Dermis blood vessel endothelial cell (primary cell): ENCODE measurements around the gene FAM83G. TPM values are rescaled to one million over a fixed set of nuclear protein-coding genes. Genes with fewer than 3 reads are reported as not detected.
A peak's percentile ranks its signal among the peaks of the same experiment; 100 is the strongest.

Experiments
- DNase-seq: peaks from one replicate; pipeline ENCODE4 v3.0.0; 2010
- total RNA-seq: library from RNA; depleted of rRNA; stranded (reverse); fragments of >200 nt; gene quantifications from 2 replicates; pipeline ENCODE4 v1.2.3, GENCODE V29; 2014

FAM83G gene
- total RNA-seq, 1 donor from 2014 or later = 12.9 TPM

- DNase-seq = no peak
These were observed 691 bp upstream of the FAM83G start for GRCh38 chr17:19005137-19005773.

GRCh38 chr17:19003543-19004420 is 782 bp downstream of the FAM83G start:
- DNase-seq = peak; percentile 41

- no peak for DNase-seq
These were observed 1.6 kb downstream of the FAM83G start for GRCh38 chr17:19002805-19003542.

- no peak for DNase-seq
These were observed 2.5 kb downstream of the FAM83G start for GRCh38 chr17:19001907-19002590.

- no peak for DNase-seq
These were observed 3.8 kb downstream of the FAM83G start for GRCh38 chr17:19000531-19001325.

GRCh38 chr17:18999911-19000310 is 4.7 kb downstream of the FAM83G start:
- no peak for DNase-seq

- DNase-seq = no peak
These were observed 5.2 kb downstream of the FAM83G start for GRCh38 chr17:18999394-18999793.

GRCh38 chr17:18997650-18998196 is 6.8 kb downstream of the FAM83G start:
- DNase-seq = no peak

GRCh38 chr17:18996458-18996857 is 8.1 kb downstream of the FAM83G start:
- DNase-seq = no peak

- no peak for DNase-seq
These were observed 9.3 kb downstream of the FAM83G start for GRCh38 chr17:18995220-18995619.

- no peak for DNase-seq
These were observed 9.9 kb downstream of the FAM83G start for GRCh38 chr17:18994631-18995030.

GRCh38 chr17:18993905-18994526 is 10.5 kb downstream of the FAM83G start:
- no peak for DNase-seq

- DNase-seq = no peak
These were observed 12.0 kb downstream of the FAM83G start for GRCh38 chr17:18992454-18993130.

GRCh38 chr17:18991531-18992315 is 12.8 kb downstream of the FAM83G start:
- DNase-seq = no peak

GRCh38 chr17:18990331-18990730 is 14.2 kb downstream of the FAM83G start:
- no peak for DNase-seq

GRCh38 chr17:18988546-18989173 is 15.9 kb downstream of the FAM83G start:
- DNase-seq = no peak

- no peak for DNase-seq
These were observed 16.6 kb downstream of the FAM83G start for GRCh38 chr17:18987862-18988545.

- no peak for DNase-seq
These were observed 17.3 kb downstream of the FAM83G start for GRCh38 chr17:18987230-18987610.
